Neural cell (in vitro differentiated cells): ENCODE results near the gene ARSB. TPM values are rescaled to one million over a fixed set of nuclear protein-coding genes. Genes with fewer than 3 reads are reported as not detected.

ENCODE experiments used
- H2AFZ ChIP-seq: fragments of 200-600, 300-800 bp; sonication (generic), shearing (Covaris generic); 2 replicates; pipeline ENCODE4 v1.6.0; 2014; ENCODE audit warnings: low read depth, mild to moderate bottlenecking, antibody characterized with exemption, low read length, moderate library complexity
- H3F3A ChIP-seq: fragments of 200-600 bp; shearing (Covaris generic); 2 replicates; pipeline ENCODE4 v1.6.1; 2016; ENCODE audit warnings: mild to moderate bottlenecking, moderate library complexity, mixed read lengths, antibody characterized with exemption, low read length; ENCODE audit not compliant: insufficient read depth, poor library complexity, severe bottlenecking
- H3K27ac ChIP-seq: fragments of 200-600, 300-800 bp; sonication (generic), shearing (Covaris generic); 2 replicates; pipeline ENCODE4 v1.5.1; 2014; ENCODE audit warnings: mild to moderate bottlenecking, low read length, moderate library complexity
- H3K27me3 ChIP-seq: fragments of 300-800, 200-600 bp; sonication (generic), shearing (Covaris generic); 2 replicates; pipeline ENCODE4 v1.6.0; 2014; ENCODE audit warnings: mild to moderate bottlenecking, low read depth, low read length, moderate library complexity; ENCODE audit not compliant: insufficient read depth
- H3K36me3 ChIP-seq: fragments of 300-800, 200-600 bp; sonication (generic), shearing (Covaris generic); 2 replicates; pipeline ENCODE4 v1.5.1; 2014; ENCODE audit warnings: mild to moderate bottlenecking, antibody characterized with exemption, low read length, moderate library complexity; ENCODE audit not compliant: insufficient read depth
- H3K4me2 ChIP-seq: fragments of 300-800, 200-600 bp; sonication (generic), shearing (Covaris generic); 2 replicates; pipeline ENCODE4 v1.6.0; 2014; ENCODE audit warnings: mild to moderate bottlenecking, low read length
- H3K4me3 ChIP-seq: fragments of 300-800, 200-600 bp; sonication (generic), shearing (Covaris generic); 2 replicates; pipeline ENCODE4 v1.5.1; 2014; ENCODE audit warnings: mild to moderate bottlenecking, low read length, moderate library complexity
- H3K79me2 ChIP-seq: fragments of 200-600 bp; shearing (Covaris generic); replicated peaks from 2 replicates; pipeline ENCODE4 v1.6.0; 2014; ENCODE audit warnings: mild to moderate bottlenecking, low read length, moderate library complexity; ENCODE audit not compliant: insufficient read depth
- H3K9ac ChIP-seq: fragments of 300-800, 200-600 bp; sonication (generic), shearing (Covaris generic); 2 replicates; pipeline ENCODE4 v1.6.1; 2016; ENCODE audit warnings: mild to moderate bottlenecking, low read length, mixed read lengths
- H3K9me2 ChIP-seq: fragments of 200-600 bp; shearing (Covaris generic); 2 replicates; pipeline ENCODE4 v1.6.1; 2016; ENCODE audit warnings: mild to moderate bottlenecking, low read length, mixed read lengths; ENCODE audit not compliant: insufficient read depth
- H3K9me3 ChIP-seq: fragments of 200-600, 300-800 bp; sonication (generic), shearing (Covaris generic); 2 replicates; pipeline ENCODE4 v1.6.1; 2016; ENCODE audit warnings: mild to moderate bottlenecking, mixed run types, low read length, moderate library complexity, mixed read lengths
- H4K20me1 ChIP-seq: fragments of 200-600 bp; shearing (Covaris generic); 2 replicates; pipeline ENCODE4 v1.6.1; 2016; ENCODE audit warnings: mild to moderate bottlenecking, mixed run types; ENCODE audit not compliant: insufficient read depth
- CTCF ChIP-seq: fragments of 450-650 bp; IDR thresholded peaks from 2 replicates; pipeline ENCODE4 v1.5.1; 2014; ENCODE audit warnings: antibody characterized with exemption, mild to moderate bottlenecking, moderate library complexity; ENCODE audit not compliant: poor library complexity, severe bottlenecking
- EP300 ChIP-seq: fragments of 450-650 bp; conservative IDR thresholded peaks from 2 replicates; pipeline ENCODE4 v1.6.1; 2014; ENCODE audit warnings: antibody characterized with exemption, mild to moderate bottlenecking, moderate library complexity; ENCODE audit not compliant: poor library complexity, severe bottlenecking
- EZH2 ChIP-seq: fragments of 200-600, 300-800 bp; shearing (Covaris generic), sonication (generic); IDR thresholded peaks from 2 replicates; pipeline ENCODE4 v1.6.1; 2014; ENCODE audit warnings: antibody characterized with exemption, low read length, borderline replicate concordance, mild to moderate bottlenecking; ENCODE audit not compliant: insufficient read depth, poor library complexity, severe bottlenecking
- MXI1 ChIP-seq: fragments of 450-650 bp; conservative IDR thresholded peaks from 2 replicates; pipeline ENCODE4 v1.6.1; 2014; ENCODE audit warnings: antibody characterized with exemption, mild to moderate bottlenecking; ENCODE audit not compliant: poor library complexity, severe bottlenecking
- POLR2AphosphoS5 ChIP-seq: IDR thresholded peaks from 2 replicates; pipeline ENCODE4 v1.6.1; 2012
- RAD21 ChIP-seq: fragments of 450-650 bp; conservative IDR thresholded peaks from 2 replicates; pipeline ENCODE4 v1.6.1; 2014; ENCODE audit warnings: antibody characterized with exemption, mild to moderate bottlenecking, moderate library complexity
- REST ChIP-seq: IDR thresholded peaks from 2 replicates; pipeline ENCODE4 v1.6.1; 2012; ENCODE audit warnings: borderline replicate concordance
- SMC3 ChIP-seq: fragments of 450-650 bp; conservative IDR thresholded peaks from 2 replicates; pipeline ENCODE4 v1.6.1; 2014; ENCODE audit warnings: antibody characterized with exemption, mild to moderate bottlenecking, moderate library complexity; ENCODE audit not compliant: poor library complexity
- TAF1 ChIP-seq: IDR thresholded peaks from 2 replicates; pipeline ENCODE4 v1.6.1; 2012; ENCODE audit warnings: low read depth
- polyA plus RNA-seq: library from polyadenylated mRNA; depleted of rRNA; stranded (reverse); fragments of >200 nt; gene quantifications from 2 replicates; pipeline ENCODE4 v1.2.3, GENCODE V29; 2014

ARSB gene
- polyA plus RNA-seq, 1 donor from 2014 or later: 8.7 TPM

- Histone ChIP-seq H3K4me3 (no peak overlapping the region), H3K9me2 (no peaks in the 10 kb centered on the region), H3K36me3 (no peaks in the 10 kb centered on the region), H3K27me3 (no peaks in the 10 kb centered on the region), H3K4me2 (no peak overlapping the region), H4K20me1 (no peaks in the 10 kb centered on the region), H3F3A (no peaks in the 10 kb centered on the region), H3K27ac (no peak overlapping the region), H2AFZ (no peak overlapping the region), H3K9ac (no peak overlapping the region), H3K79me2 (no peaks in the 10 kb centered on the region), H3K9me3 (no peaks in the 10 kb centered on the region)
- TF ChIP-seq CTCF (no peak), MXI1 (no peak), RAD21 (no peak), REST (no peak), EP300 (no peak), TAF1 (no peak), SMC3 (no peak), POLR2AphosphoS5 (no peak), EZH2 (no peak)
These were observed 247.0 kb downstream of the ARSB start for GRCh38 chr5:78738104-78738503.

- no peak overlapping the region for H3K4me2 ChIP-seq
- TF ChIP-seq EZH2: no peak
- no peak for TF ChIP-seq TAF1
- TF ChIP-seq RAD21: no peak
- TF ChIP-seq REST: no peak
- TF ChIP-seq SMC3: no peak
- TF ChIP-seq CTCF: no peak
- TF ChIP-seq POLR2AphosphoS5: no peak
- no peak for TF ChIP-seq MXI1
- H2AFZ ChIP-seq: no peak overlapping the region
- no peaks in the 10 kb centered on the region for H3K9me2 ChIP-seq
- no peaks in the 10 kb centered on the region for H4K20me1 ChIP-seq
- no peak overlapping the region for H3K4me3 ChIP-seq
- no peaks in the 10 kb centered on the region for H3K27me3 ChIP-seq
- H3K9ac ChIP-seq: no peak overlapping the region
- H3F3A ChIP-seq: no peaks in the 10 kb centered on the region
- H3K9me3 ChIP-seq: no peaks in the 10 kb centered on the region
- no peaks in the 10 kb centered on the region for H3K36me3 ChIP-seq
- no peak overlapping the region for H3K27ac ChIP-seq
- H3K79me2 ChIP-seq: no peaks in the 10 kb centered on the region
These were observed 249.2 kb downstream of the ARSB start for GRCh38 chr5:78735834-78736463.
